Measurements from ENCODE around the gene ASXL2.
"Not testable (repeated sequence)": the region's sequence is repeated elsewhere in the genome, so short reads cannot be mapped to it uniquely, and the experiment has no call there.

The ASXL2 gene

GRCh38 chr2:25854613-25855012 lies 23.7 kb downstream of the ASXL2 start:
- Histone ChIP-seq H3K9ac (ENCODE audit: low read depth in 1 of 2, low read length in 2 of 2) (no peak overlapping the region), H3K36me3 (ENCODE audit: control insufficient read depth in 1 of 2, insufficient read depth in 2 of 2, low read length in 2 of 2) (peaks cover 4 to 5% of the 10 kb centered on the region in 2 donors), H3K4me3 (ENCODE audit: low read depth in 1 of 2, low read length in 2 of 2) (no peak overlapping the region), H3K9me3 (ENCODE audit: control insufficient read depth in 1 of 2, low read length in 2 of 2) (no peaks in the 10 kb centered on the region), H3K27ac (ENCODE audit: low read depth, low read length) (no peak overlapping the region), H3K27me3 (ENCODE audit: control insufficient read depth in 1 of 2, insufficient read depth in 2 of 2, low read length in 2 of 2) (no peaks in the 10 kb centered on the region), H3K4me1 (ENCODE audit: control insufficient read depth in 1 of 2, insufficient read depth in 2 of 2, low read length in 2 of 2) (peaks cover 5 to 23% of the 10 kb centered on the region in 2 donors)

DNA sequence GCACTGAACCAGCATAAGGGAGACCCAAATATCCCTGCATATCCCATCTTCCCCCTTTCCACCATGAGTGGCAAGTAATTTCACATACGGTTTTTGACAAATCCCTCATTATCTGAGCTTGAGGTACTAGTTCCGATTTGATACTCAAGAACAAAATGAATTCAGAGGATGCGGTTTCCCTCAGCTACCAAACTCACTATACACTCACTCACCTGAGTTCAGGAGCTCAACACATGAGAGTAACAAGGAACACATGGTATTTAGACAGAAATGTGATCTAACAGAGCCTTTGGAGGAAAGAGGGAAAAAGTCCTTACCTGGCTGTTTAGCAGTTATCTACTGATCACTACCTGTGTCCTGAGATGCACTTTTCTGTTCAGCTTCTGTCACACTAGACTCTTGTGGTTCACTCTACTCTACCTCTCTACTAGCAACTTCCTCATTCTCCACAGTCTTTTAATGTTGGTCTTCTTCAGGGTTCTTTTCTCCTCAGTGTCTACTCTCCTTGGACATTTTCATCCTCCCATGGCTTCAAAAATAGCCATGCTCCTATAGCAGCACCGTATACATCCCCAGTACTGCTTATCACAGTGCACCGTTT lies 25.1 kb downstream of the ASXL2 start:
- no peak overlapping the region for H3K4me3 ChIP-seq (ENCODE audit: low read depth in 1 of 2, low read length in 2 of 2)
- no peak overlapping the region for H3K9ac ChIP-seq (ENCODE audit: low read depth in 1 of 2, low read length in 2 of 2)
- H3K9me3 ChIP-seq (ENCODE audit: control insufficient read depth in 1 of 2, low read length in 2 of 2): no peaks in the 10 kb centered on the region
- peaks cover 4 to 5% of the 10 kb centered on the region in 2 donors for H3K36me3 ChIP-seq (ENCODE audit: control insufficient read depth in 1 of 2, insufficient read depth in 2 of 2, low read length in 2 of 2)
- no peaks in the 10 kb centered on the region for H3K27me3 ChIP-seq (ENCODE audit: control insufficient read depth in 1 of 2, insufficient read depth in 2 of 2, low read length in 2 of 2)
- H3K4me1 ChIP-seq (ENCODE audit: control insufficient read depth in 1 of 2, insufficient read depth in 2 of 2, low read length in 2 of 2): peaks cover 5 to 23% of the 10 kb centered on the region in 2 donors
- H3K27ac ChIP-seq (ENCODE audit: low read depth, low read length): no peak overlapping the region

GRCh38 chr2:25851740-25852503 lies 26.4 kb downstream of the ASXL2 start:
- no peak overlapping the region for H3K27ac ChIP-seq (ENCODE audit: low read depth, low read length)
- H3K9me3 ChIP-seq (ENCODE audit: control insufficient read depth in 1 of 2, low read length in 2 of 2): no peaks in the 10 kb centered on the region
- H3K9ac ChIP-seq (ENCODE audit: low read depth in 1 of 2, low read length in 2 of 2): no peak overlapping the region
- H3K4me1 ChIP-seq (ENCODE audit: control insufficient read depth in 1 of 2, insufficient read depth in 2 of 2, low read length in 2 of 2): peaks cover 5 to 23% of the 10 kb centered on the region in 2 donors
- peak overlapping the region in 1 of 2 donors; percentile 24 for H3K4me3 ChIP-seq (ENCODE audit: low read depth in 1 of 2, low read length in 2 of 2)
- H3K36me3 ChIP-seq (ENCODE audit: control insufficient read depth in 1 of 2, insufficient read depth in 2 of 2, low read length in 2 of 2): peaks cover 4 to 5% of the 10 kb centered on the region in 2 donors
- H3K27me3 ChIP-seq (ENCODE audit: control insufficient read depth in 1 of 2, insufficient read depth in 2 of 2, low read length in 2 of 2): no peaks in the 10 kb centered on the region

- H3K27ac ChIP-seq (ENCODE audit: low read depth, low read length); H3K9me3 ChIP-seq (ENCODE audit: control insufficient read depth in 1 of 2, low read length in 2 of 2); H3K4me3 ChIP-seq (ENCODE audit: low read depth in 1 of 2, low read length in 2 of 2); H3K36me3 ChIP-seq (ENCODE audit: control insufficient read depth in 1 of 2, insufficient read depth in 2 of 2, low read length in 2 of 2); H3K9ac ChIP-seq (ENCODE audit: low read depth in 1 of 2, low read length in 2 of 2); H3K27me3 ChIP-seq (ENCODE audit: control insufficient read depth in 1 of 2, insufficient read depth in 2 of 2, low read length in 2 of 2): not testable (repeated sequence)
- H3K4me1 ChIP-seq (ENCODE audit: control insufficient read depth in 1 of 2, insufficient read depth in 2 of 2, low read length in 2 of 2): peaks cover 5 to 23% of the 10 kb centered on the region in 2 donors
These were observed 27.9 kb downstream of the ASXL2 start for GRCh38 chr2:25850400-25850799.

- Histone ChIP-seq H3K36me3 (ENCODE audit: control insufficient read depth in 1 of 2, insufficient read depth in 2 of 2, low read length in 2 of 2) (peaks cover 0 to 16% of the 10 kb centered on the region in 2 donors), H3K4me1 (ENCODE audit: control insufficient read depth in 1 of 2, insufficient read depth in 2 of 2, low read length in 2 of 2) (peaks cover 5 to 23% of the 10 kb centered on the region in 2 donors)
- H3K27me3 ChIP-seq (ENCODE audit: control insufficient read depth in 1 of 2, insufficient read depth in 2 of 2, low read length in 2 of 2); H3K9me3 ChIP-seq (ENCODE audit: control insufficient read depth in 1 of 2, low read length in 2 of 2); H3K27ac ChIP-seq (ENCODE audit: low read depth, low read length); H3K9ac ChIP-seq (ENCODE audit: low read depth in 1 of 2, low read length in 2 of 2); H3K4me3 ChIP-seq (ENCODE audit: low read depth in 1 of 2, low read length in 2 of 2): not testable (repeated sequence)
These were observed 28.9 kb downstream of the ASXL2 start for GRCh38 chr2:25849350-25849749.

DNA sequence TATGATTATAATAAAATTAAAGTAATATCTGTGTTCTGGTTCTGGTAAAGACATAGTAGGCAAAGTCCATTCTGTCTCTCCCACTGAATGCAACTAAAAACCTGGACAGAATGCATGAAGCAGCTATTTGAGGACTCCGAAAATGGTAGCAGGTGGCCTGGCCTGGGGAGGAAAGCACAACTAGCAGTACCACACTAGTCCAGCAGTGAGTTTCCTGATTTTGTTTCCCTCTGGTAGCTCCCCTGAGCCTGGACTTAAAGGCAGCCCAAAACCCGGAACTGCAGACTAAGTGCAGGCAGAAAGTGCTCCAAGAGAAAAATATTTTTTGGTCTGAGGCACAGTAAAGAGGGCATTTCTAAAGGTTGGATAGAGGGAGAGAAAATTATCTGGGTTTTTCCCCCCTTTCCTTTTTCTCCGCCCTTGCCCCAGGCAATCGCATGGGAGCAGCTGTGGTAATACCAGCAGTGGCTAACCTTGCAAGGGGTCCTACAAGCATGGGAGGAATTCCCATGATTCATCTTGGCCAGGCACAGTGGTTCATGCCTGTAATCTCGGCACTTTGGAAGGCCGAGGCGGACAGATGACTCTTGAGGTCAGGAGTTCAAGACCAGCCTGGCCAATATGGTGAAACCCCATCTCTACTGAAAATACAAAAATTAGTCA lies 32.3 kb downstream of the ASXL2 start:
- Histone ChIP-seq H3K9me3 (ENCODE audit: control insufficient read depth in 1 of 2, low read length in 2 of 2) (no peaks in the 10 kb centered on the region), H3K27ac (ENCODE audit: low read depth, low read length) (no peak overlapping the region), H3K9ac (ENCODE audit: low read depth in 1 of 2, low read length in 2 of 2) (no peak overlapping the region), H3K27me3 (ENCODE audit: control insufficient read depth in 1 of 2, insufficient read depth in 2 of 2, low read length in 2 of 2) (no peaks in the 10 kb centered on the region), H3K4me3 (ENCODE audit: low read depth in 1 of 2, low read length in 2 of 2) (no peak overlapping the region), H3K36me3 (ENCODE audit: control insufficient read depth in 1 of 2, insufficient read depth in 2 of 2, low read length in 2 of 2) (peaks cover 0 to 23% of the 10 kb centered on the region in 2 donors), H3K4me1 (ENCODE audit: control insufficient read depth in 1 of 2, insufficient read depth in 2 of 2, low read length in 2 of 2) (no peaks in the 10 kb centered on the region)

GRCh38 chr2:25844089-25844488 lies 34.2 kb downstream of the ASXL2 start:
- Histone ChIP-seq H3K4me1 (ENCODE audit: control insufficient read depth in 1 of 2, insufficient read depth in 2 of 2, low read length in 2 of 2) (peaks cover 0 to 1% of the 10 kb centered on the region in 2 donors), H3K9ac (ENCODE audit: low read depth in 1 of 2, low read length in 2 of 2) (no peak overlapping the region), H3K27me3 (ENCODE audit: control insufficient read depth in 1 of 2, insufficient read depth in 2 of 2, low read length in 2 of 2) (no peaks in the 10 kb centered on the region), H3K27ac (ENCODE audit: low read depth, low read length) (no peak overlapping the region), H3K4me3 (ENCODE audit: low read depth in 1 of 2, low read length in 2 of 2) (no peak overlapping the region), H3K36me3 (ENCODE audit: control insufficient read depth in 1 of 2, insufficient read depth in 2 of 2, low read length in 2 of 2) (peaks cover 0 to 31% of the 10 kb centered on the region in 2 donors), H3K9me3 (ENCODE audit: control insufficient read depth in 1 of 2, low read length in 2 of 2) (no peaks in the 10 kb centered on the region)

DNA sequence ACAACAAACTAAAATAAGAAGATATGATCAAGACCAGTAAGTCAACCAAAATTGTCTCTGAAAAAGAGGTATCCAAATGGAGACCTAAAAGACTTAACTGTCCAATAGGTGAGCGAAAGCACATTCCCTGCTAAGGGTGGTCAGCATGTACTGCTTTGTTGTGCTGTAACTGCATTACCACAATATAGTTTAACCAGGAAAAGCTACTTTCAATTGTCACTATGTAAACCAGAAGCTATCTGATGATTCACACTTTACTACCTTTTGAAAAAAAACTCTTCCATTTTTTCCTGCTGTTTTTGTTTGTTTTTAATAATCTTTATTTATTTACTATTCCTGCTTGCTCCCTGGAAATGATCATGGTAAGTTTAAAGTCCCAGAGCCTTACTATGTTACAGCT lies 36.1 kb downstream of the ASXL2 start:
- peaks cover 0 to 31% of the 10 kb centered on the region in 2 donors for H3K36me3 ChIP-seq (ENCODE audit: control insufficient read depth in 1 of 2, insufficient read depth in 2 of 2, low read length in 2 of 2)
- H3K9me3 ChIP-seq (ENCODE audit: control insufficient read depth in 1 of 2, low read length in 2 of 2): no peaks in the 10 kb centered on the region
- H3K27ac ChIP-seq (ENCODE audit: low read depth, low read length): no peak overlapping the region
- no peak overlapping the region for H3K9ac ChIP-seq (ENCODE audit: low read depth in 1 of 2, low read length in 2 of 2)
- peaks cover 0 to 11% of the 10 kb centered on the region in 2 donors for H3K4me1 ChIP-seq (ENCODE audit: control insufficient read depth in 1 of 2, insufficient read depth in 2 of 2, low read length in 2 of 2)
- H3K27me3 ChIP-seq (ENCODE audit: control insufficient read depth in 1 of 2, insufficient read depth in 2 of 2, low read length in 2 of 2): no peaks in the 10 kb centered on the region
- no peak overlapping the region for H3K4me3 ChIP-seq (ENCODE audit: low read depth in 1 of 2, low read length in 2 of 2)

GRCh38 chr2:25838152-25838756 lies 40.0 kb downstream of the ASXL2 start:
- H3K4me1 ChIP-seq (ENCODE audit: control insufficient read depth in 1 of 2, insufficient read depth in 2 of 2, low read length in 2 of 2): peaks cover 0 to 16% of the 10 kb centered on the region in 2 donors
- H3K9ac ChIP-seq (ENCODE audit: low read depth in 1 of 2, low read length in 2 of 2): no peak overlapping the region
- H3K4me3 ChIP-seq (ENCODE audit: low read depth in 1 of 2, low read length in 2 of 2): no peak overlapping the region
- H3K9me3 ChIP-seq (ENCODE audit: control insufficient read depth in 1 of 2, low read length in 2 of 2): peaks cover 0 to under 1% of the 10 kb centered on the region in 2 donors
- H3K27me3 ChIP-seq (ENCODE audit: control insufficient read depth in 1 of 2, insufficient read depth in 2 of 2, low read length in 2 of 2): no peaks in the 10 kb centered on the region
- peaks cover 0 to 16% of the 10 kb centered on the region in 2 donors for H3K36me3 ChIP-seq (ENCODE audit: control insufficient read depth in 1 of 2, insufficient read depth in 2 of 2, low read length in 2 of 2)
- H3K27ac ChIP-seq (ENCODE audit: low read depth, low read length): no peak overlapping the region

- Histone ChIP-seq H3K36me3 (ENCODE audit: control insufficient read depth in 1 of 2, insufficient read depth in 2 of 2, low read length in 2 of 2) (peaks cover 0 to 11% of the 10 kb centered on the region in 2 donors), H3K9ac (ENCODE audit: low read depth in 1 of 2, low read length in 2 of 2) (no peak overlapping the region), H3K27ac (ENCODE audit: low read depth, low read length) (no peak overlapping the region), H3K9me3 (ENCODE audit: control insufficient read depth in 1 of 2, low read length in 2 of 2) (peaks cover 0 to 10% of the 10 kb centered on the region in 2 donors), H3K27me3 (ENCODE audit: control insufficient read depth in 1 of 2, insufficient read depth in 2 of 2, low read length in 2 of 2) (no peaks in the 10 kb centered on the region), H3K4me3 (ENCODE audit: low read depth in 1 of 2, low read length in 2 of 2) (no peak overlapping the region), H3K4me1 (ENCODE audit: control insufficient read depth in 1 of 2, insufficient read depth in 2 of 2, low read length in 2 of 2) (peaks cover 0 to 16% of the 10 kb centered on the region in 2 donors)
These were observed 42.4 kb downstream of the ASXL2 start for GRCh38 chr2:25835906-25836305.
